ENCODE results near the gene LRMDA.

DNA sequence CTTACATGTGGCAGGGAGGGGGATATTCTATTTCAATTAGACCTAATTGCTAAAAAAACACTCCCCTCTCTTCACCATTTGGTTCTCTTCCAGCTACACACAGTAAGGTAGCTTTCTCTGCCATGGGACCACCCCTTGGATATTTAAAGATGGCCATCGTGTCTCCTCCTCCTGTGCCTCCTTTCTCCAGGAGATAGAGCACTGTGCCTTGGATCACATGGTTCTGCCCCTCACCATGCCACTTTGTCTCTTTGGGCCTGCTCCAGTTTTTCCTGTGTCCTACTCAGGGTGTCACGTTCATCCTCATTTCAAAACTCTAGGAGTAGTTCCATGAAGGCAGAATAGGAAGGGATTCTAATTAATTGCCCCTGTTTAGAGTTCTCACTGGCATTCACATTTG is 1146.0 kb downstream of the LRMDA start:
- TF ChIP-seq EP300 (IDR thresholded peaks at IDR 0.05; ENCODE audit: borderline replicate concordance in 1 of 2, control insufficient read depth in 1 of 2, low read depth in 2 of 2, low read length in 2 of 2): no peak
- TF ChIP-seq, protein P1, sequence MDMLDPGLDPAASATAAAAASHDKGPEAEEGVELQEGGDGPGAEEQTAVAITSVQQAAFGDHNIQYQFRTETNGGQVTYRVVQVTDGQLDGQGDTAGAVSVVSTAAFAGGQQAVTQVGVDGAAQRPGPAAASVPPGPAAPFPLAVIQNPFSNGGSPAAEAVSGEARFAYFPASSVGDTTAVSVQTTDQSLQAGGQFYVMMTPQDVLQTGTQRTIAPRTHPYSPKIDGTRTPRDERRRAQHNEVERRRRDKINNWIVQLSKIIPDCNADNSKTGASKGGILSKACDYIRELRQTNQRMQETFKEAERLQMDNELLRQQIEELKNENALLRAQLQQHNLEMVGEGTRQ (IDR thresholded peaks at IDR 0.05; ENCODE audit: borderline replicate concordance, low read depth, low read length): no peak
- TF ChIP-seq, protein P2, sequence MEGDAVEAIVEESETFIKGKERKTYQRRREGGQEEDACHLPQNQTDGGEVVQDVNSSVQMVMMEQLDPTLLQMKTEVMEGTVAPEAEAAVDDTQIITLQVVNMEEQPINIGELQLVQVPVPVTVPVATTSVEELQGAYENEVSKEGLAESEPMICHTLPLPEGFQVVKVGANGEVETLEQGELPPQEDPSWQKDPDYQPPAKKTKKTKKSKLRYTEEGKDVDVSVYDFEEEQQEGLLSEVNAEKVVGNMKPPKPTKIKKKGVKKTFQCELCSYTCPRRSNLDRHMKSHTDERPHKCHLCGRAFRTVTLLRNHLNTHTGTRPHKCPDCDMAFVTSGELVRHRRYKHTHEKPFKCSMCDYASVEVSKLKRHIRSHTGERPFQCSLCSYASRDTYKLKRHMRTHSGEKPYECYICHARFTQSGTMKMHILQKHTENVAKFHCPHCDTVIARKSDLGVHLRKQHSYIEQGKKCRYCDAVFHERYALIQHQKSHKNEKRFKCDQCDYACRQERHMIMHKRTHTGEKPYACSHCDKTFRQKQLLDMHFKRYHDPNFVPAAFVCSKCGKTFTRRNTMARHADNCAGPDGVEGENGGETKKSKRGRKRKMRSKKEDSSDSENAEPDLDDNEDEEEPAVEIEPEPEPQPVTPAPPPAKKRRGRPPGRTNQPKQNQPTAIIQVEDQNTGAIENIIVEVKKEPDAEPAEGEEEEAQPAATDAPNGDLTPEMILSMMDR (IDR thresholded peaks at IDR 0.05 in 2 of 3, conservative IDR thresholded peaks at IDR 0.05 in 1 of 3; ENCODE audit: control insufficient read depth in 2 of 3, extremely low read depth in 1 of 3, insufficient read depth in 1 of 3, low read depth in 3 of 3, low read length in 3 of 3): no peak
- TF ChIP-seq, protein P3, sequence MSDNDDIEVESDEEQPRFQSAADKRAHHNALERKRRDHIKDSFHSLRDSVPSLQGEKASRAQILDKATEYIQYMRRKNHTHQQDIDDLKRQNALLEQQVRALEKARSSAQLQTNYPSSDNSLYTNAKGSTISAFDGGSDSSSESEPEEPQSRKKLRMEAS (IDR thresholded peaks at IDR 0.05; ENCODE audit: low read depth, low read length): no peak

All from GM12878 (cell line).